Measurements from ENCODE around the gene CACNG6. TPM values are rescaled to one million over a fixed set of nuclear protein-coding genes. Genes with fewer than 3 reads are reported as not detected.

CACNG6 gene
- total RNA-seq, 4 donors from 2014 or later: not detected

DNA sequence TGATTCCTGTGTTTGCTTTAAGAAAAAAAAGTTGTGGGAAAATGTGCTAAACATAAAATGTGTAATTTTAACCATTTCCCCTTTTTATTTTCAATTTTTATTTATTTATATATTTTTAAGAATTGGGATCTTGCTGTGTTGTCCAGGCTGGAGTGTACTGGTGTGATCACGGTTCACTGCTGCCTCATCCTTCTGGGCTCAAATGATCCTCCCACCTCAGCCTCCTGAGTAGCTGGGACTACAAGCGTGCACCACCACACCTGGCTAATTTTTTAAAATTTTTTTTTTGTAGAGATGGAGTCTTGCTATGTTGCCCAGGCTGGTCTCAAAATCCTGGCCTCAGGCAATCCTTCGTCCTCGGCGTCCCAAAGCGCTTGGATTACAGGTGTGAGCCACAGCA, 19.0 kb downstream of the CACNG6 start:
- H3K9me3 ChIP-seq: no peaks in the 10 kb centered on the region
- TF ChIP-seq CTCF (IDR thresholded peaks at IDR 0.05): no peak
- TF ChIP-seq POLR2A (IDR thresholded peaks at IDR 0.05): no peak
- H3K27ac ChIP-seq: no peak overlapping the region
- no peaks in the 10 kb centered on the region for H3K36me3 ChIP-seq
- no peak overlapping the region for H3K4me3 ChIP-seq
- no peaks in the 10 kb centered on the region for H3K4me1 ChIP-seq
- no peaks in the 10 kb centered on the region for H3K27me3 ChIP-seq
- DNase-seq: no peak

DNA sequence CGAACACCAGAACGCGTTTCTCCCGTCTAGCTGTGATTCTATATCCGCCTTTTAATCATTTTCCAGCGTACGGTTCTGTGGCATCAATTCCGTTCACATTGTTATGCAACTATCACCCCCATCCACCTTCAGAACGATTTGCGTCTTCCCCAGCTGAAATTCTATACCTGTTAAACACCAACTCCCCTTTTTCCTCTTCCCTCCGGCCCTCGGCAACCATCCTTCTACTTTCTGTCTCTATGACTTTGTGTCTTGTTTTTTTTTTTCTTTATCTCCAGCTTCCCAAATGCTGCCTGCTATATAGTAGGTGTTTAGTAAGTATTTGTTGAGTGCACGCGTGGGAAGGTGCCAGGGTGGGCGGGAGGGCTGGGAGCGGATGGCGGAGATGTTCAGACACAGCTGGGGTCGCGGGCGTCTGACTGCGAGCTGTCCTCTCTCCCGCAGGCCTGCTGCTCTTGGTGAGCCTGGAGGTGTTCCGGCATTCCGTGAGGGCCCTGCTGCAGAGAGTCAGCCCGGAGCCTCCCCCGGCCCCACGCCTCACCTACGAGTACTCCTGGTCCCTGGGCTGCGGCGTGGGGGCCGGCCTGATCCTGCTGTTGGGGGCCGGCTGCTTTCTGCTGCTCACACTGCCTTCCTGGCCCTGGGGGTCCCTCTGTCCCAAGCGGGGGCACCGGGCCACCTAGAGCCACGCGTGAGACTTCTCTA, 20.2 kb downstream of the CACNG6 start:
- no peaks in the 10 kb centered on the region for H3K9me3 ChIP-seq
- H3K4me1 ChIP-seq: no peaks in the 10 kb centered on the region
- no peaks in the 10 kb centered on the region for H3K36me3 ChIP-seq
- DNase-seq: no peak
- TF ChIP-seq POLR2A (IDR thresholded peaks at IDR 0.05): no peak
- TF ChIP-seq CTCF (IDR thresholded peaks at IDR 0.05): no peak
- H3K4me3 ChIP-seq: no peak overlapping the region
- no peaks in the 10 kb centered on the region for H3K27me3 ChIP-seq
- H3K27ac ChIP-seq: no peak overlapping the region

DNA sequence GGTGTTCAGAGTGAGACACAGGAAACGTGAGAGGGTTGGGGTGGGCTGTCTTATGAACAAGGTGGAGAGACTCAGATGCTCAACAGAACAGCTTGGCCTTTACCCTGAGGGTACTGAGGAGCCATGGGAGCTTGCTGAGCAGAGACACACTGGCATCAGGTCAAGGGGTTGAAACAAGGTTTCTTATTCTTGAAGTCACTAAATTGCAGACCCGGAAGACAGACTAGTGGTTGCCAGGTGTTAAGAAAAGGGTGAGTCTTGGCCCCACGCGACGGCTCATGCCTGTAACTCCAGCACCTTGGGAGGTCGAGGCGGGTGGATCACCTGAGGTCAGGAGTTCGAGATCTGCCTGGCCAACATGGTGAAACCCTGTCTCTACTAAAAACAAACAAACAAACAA, 22.4 kb downstream of the CACNG6 start:
- Histone ChIP-seq H3K27ac (no peak overlapping the region), H3K9me3 (no peaks in the 10 kb centered on the region), H3K4me3 (no peak overlapping the region), H3K27me3 (no peaks in the 10 kb centered on the region), H3K4me1 (no peaks in the 10 kb centered on the region), H3K36me3 (no peaks in the 10 kb centered on the region)
- TF ChIP-seq POLR2A (IDR thresholded peaks at IDR 0.05): no peak
- TF ChIP-seq CTCF (IDR thresholded peaks at IDR 0.05): no peak
- DNase-seq: no peak

DNA sequence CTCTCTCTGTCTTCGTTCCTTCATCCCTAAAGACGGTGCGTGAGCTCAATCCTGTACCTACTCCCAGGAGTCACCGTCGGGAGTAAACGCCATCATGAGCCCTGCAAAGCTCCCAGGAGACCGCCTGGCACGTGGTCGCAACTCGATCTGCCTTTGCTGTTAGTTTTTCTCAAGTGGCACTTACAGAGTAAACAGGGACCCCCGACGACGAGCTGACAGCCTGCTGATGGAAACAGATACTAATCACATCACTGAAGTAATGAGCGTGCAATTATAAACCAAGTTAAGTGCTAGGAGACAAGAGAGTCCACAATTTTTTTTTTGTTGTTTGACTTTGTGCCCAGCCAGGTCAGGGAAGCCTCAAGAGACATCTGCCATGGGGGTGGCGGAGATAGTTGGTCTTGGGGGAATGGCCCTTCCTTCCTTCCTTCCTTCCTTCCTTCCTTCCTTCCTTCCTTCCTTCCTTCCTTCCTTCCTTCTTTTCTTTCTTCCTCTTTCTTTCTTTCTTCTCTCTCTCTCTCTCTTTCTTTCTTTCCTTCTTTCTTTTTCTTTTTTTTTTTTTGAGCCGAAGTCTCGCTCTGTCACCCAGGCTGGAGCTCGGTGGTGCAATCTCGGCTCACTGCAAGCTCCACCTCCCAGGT, 23.6 kb downstream of the CACNG6 start:
- Histone ChIP-seq H3K27ac (no peak overlapping the region), H3K4me3 (no peak overlapping the region), H3K4me1 (no peaks in the 10 kb centered on the region), H3K36me3 (no peaks in the 10 kb centered on the region), H3K27me3 (no peaks in the 10 kb centered on the region), H3K9me3 (no peaks in the 10 kb centered on the region)
- TF ChIP-seq POLR2A (IDR thresholded peaks at IDR 0.05): no peak
- no peak for TF ChIP-seq CTCF (IDR thresholded peaks at IDR 0.05)
- DNase-seq: no peak

DNA sequence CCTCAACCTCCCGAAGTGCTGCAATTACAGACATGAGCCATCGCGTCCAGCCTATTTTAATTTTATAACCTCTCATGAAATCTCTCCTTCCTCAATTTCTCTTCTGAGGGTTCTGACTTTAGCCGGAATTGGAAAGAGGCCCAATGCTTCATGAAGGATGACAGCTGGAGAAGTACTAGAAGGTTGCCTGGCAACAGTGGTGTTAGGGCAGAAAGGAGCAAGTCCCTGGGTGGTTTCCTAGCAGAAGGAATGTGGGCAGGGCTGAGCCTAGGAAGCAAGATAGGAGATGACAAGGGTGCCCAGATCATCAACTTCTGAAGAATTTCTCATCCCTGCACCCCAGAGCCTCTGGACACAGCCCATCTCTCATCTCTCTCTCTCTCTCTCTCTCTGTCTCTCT, 25.8 kb downstream of the CACNG6 start:
- H3K9me3 ChIP-seq: no peaks in the 10 kb centered on the region

More for the DNA sequence above, 25.8 kb downstream of the CACNG6 start:
- TF ChIP-seq POLR2A (IDR thresholded peaks at IDR 0.05) (no peak), CTCF (IDR thresholded peaks at IDR 0.05) (no peak)
- DNase-seq: no peak
- H3K4me1 ChIP-seq: no peaks in the 10 kb centered on the region
- no peaks in the 10 kb centered on the region for H3K36me3 ChIP-seq
- no peak overlapping the region for H3K4me3 ChIP-seq
- no peak overlapping the region for H3K27ac ChIP-seq
- no peaks in the 10 kb centered on the region for H3K27me3 ChIP-seq

Measured in Peyer's patch (tissue), 4 donors.